ENCODE data around the gene KIF6.

- TF ChIP-seq CTCF (IDR thresholded peaks at IDR 0.05): no peak
- no peak for TF ChIP-seq POLR2A (IDR thresholded peaks at IDR 0.05)
- peak; percentile 67 for TF ChIP-seq POLR2AphosphoS5 (IDR thresholded peaks at IDR 0.05)
These were observed 47.5 kb upstream of the KIF6 start for GRCh38 chr6:39772559-39773273.
